GM23338 (cell line): Measurements from ENCODE around the gene EVC2. TPM values are rescaled to one million over a fixed set of nuclear protein-coding genes. Genes with fewer than 3 reads are reported as not detected.

ENCODE experiments used
- ATAC-seq: fragments of 200-7000 bp; cut with Tn5 transposase; 3 replicates; pipeline ENCODE4 v1.9.1; 2020
- DNase-seq: peaks from one replicate; pipeline ENCODE4 v3.0.0-alpha.2; 2015; ENCODE audit warnings: low spot score
- H2AFZ ChIP-seq: fragments of 200-600 bp; sonication (generic); 2 replicates; pipeline ENCODE4 v1.8.0; 2016; ENCODE audit warnings: antibody characterized with exemption, mild to moderate bottlenecking, moderate library complexity
- H3F3A ChIP-seq: fragments of 200-600 bp; sonication (generic); replicated peaks from 2 replicates; pipeline ENCODE4 v1.8.0; 2017; ENCODE audit warnings: antibody characterized with exemption, mixed run types, low read depth
- H3K27ac ChIP-seq: fragments of 200-600 bp; sonication (generic); 2 replicates; pipeline ENCODE4 v1.6.1; 2016; ENCODE audit warnings: low read depth
- H3K27me3 ChIP-seq: fragments of 200-600 bp; sonication (generic); 2 replicates; pipeline ENCODE4 v1.8.0; 2016; ENCODE audit warnings: mild to moderate bottlenecking, mixed run types, moderate library complexity; ENCODE audit not compliant: insufficient read depth
- H3K36me3 ChIP-seq: fragments of 200-600 bp; sonication (generic); 2 replicates; pipeline ENCODE4 v1.8.0; 2016; ENCODE audit warnings: mild to moderate bottlenecking; ENCODE audit not compliant: insufficient read depth
- H3K4me1 ChIP-seq: fragments of 200-600 bp; sonication (generic); 2 replicates; pipeline ENCODE4 v1.8.0; 2016; ENCODE audit warnings: mild to moderate bottlenecking, moderate library complexity; ENCODE audit not compliant: insufficient read depth
- H3K4me2 ChIP-seq: fragments of 200-600 bp; sonication (generic); 2 replicates; pipeline ENCODE4 v1.7.1; 2017; ENCODE audit warnings: mixed run types
- H3K4me3 ChIP-seq: fragments of 200-600 bp; sonication (generic); 2 replicates; pipeline ENCODE4 v1.6.1; 2016; ENCODE audit warnings: mixed run types
- H3K79me2 ChIP-seq: fragments of 200-600 bp; sonication (generic); replicated peaks from 2 replicates; pipeline ENCODE4 v1.8.0; 2017; ENCODE audit warnings: mild to moderate bottlenecking; ENCODE audit not compliant: insufficient read depth
- H3K9me2 ChIP-seq: fragments of 200-600 bp; sonication (generic); 2 replicates; pipeline ENCODE4 v1.8.0; 2017; ENCODE audit not compliant: insufficient read depth
- H4K20me1 ChIP-seq: fragments of 200-600 bp; sonication (generic); replicated peaks from 2 replicates; pipeline ENCODE4 v1.8.0; 2017; ENCODE audit warnings: mild to moderate bottlenecking; ENCODE audit not compliant: insufficient read depth
- H3K27ac Mint-ChIP-seq: 2 replicates; pipeline ENCODE4 v1.8.0; 2020; ENCODE audit warnings: inconsistent platforms, mild to moderate bottlenecking, moderate library complexity, mixed read lengths
- H3K27me3 Mint-ChIP-seq: 3 replicates; pipeline ENCODE4 v1.8.0; 2022; ENCODE audit warnings: low read depth, mild to moderate bottlenecking, moderate library complexity, mixed read lengths, inconsistent platforms; ENCODE audit not compliant: insufficient read depth, poor library complexity
- H3K36me3 Mint-ChIP-seq: 3 replicates; pipeline ENCODE4 v1.8.0; 2021; ENCODE audit warnings: low read depth, mild to moderate bottlenecking, inconsistent platforms, moderate library complexity, mixed read lengths
- H3K4me1 Mint-ChIP-seq: 3 replicates; pipeline ENCODE4 v1.8.0; 2020; ENCODE audit warnings: mild to moderate bottlenecking, inconsistent platforms, mixed read lengths
- H3K4me3 Mint-ChIP-seq: 3 replicates; pipeline ENCODE4 v1.8.0; 2021; ENCODE audit warnings: moderate library complexity, mild to moderate bottlenecking, inconsistent platforms, mixed read lengths
- H3K9me3 Mint-ChIP-seq: 3 replicates; pipeline ENCODE4 v1.8.0; 2020; ENCODE audit warnings: moderate library complexity, mild to moderate bottlenecking, inconsistent platforms, mixed read lengths
- CREB1 ChIP-seq: fragments of 250-450 bp; sonication (Bioruptor Pico); IDR thresholded peaks from 2 replicates; pipeline ENCODE4 v1.5.0; 2020; ENCODE audit warnings: low read depth, mild to moderate bottlenecking, moderate library complexity
- CTCF ChIP-seq, 2 experiments: fragments of 200-600 bp in 1 of 2; sonication (generic) in 1 of 2; conservative IDR thresholded peaks; 2 replicates each; pipeline versions ENCODE4 v1.5.1 to v1.6.1; 2016 to 2017; ENCODE audit warnings: antibody characterized with exemption in 2 of 2, low read depth in 2 of 2, mild to moderate bottlenecking in 2 of 2, moderate library complexity in 1 of 2
- ETS1 ChIP-seq: IDR thresholded peaks from 2 replicates; pipeline ENCODE4 v1.6.1; 2016; ENCODE audit warnings: antibody characterized with exemption
- EZH2 ChIP-seq: fragments of 200-600 bp; sonication (generic); IDR thresholded peaks from one replicate; pipeline ENCODE4 v1.8.0; 2017; ENCODE audit warnings: antibody characterized with exemption, mild to moderate bottlenecking, low read depth; ENCODE audit not compliant: unreplicated experiment
- JUNB ChIP-seq: IDR thresholded peaks from one replicate; pipeline ENCODE4 v1.6.1; 2016; ENCODE audit warnings: antibody characterized with exemption; ENCODE audit not compliant: unreplicated experiment
- NANOG ChIP-seq: IDR thresholded peaks from 2 replicates; pipeline ENCODE4 v1.6.1; 2016; ENCODE audit warnings: antibody characterized with exemption, borderline replicate concordance
- POLR2AphosphoS5 ChIP-seq: IDR thresholded peaks from 2 replicates; pipeline ENCODE4 v1.6.1; 2016; ENCODE audit warnings: antibody characterized with exemption, low read depth
- REST ChIP-seq: IDR thresholded peaks from one replicate; pipeline ENCODE4 v1.6.1; 2018; ENCODE audit warnings: antibody characterized with exemption; ENCODE audit not compliant: unreplicated experiment
- ZNF114 ChIP-seq: fragments of 250-450 bp; sonication (Bioruptor Pico); IDR thresholded peaks from 2 replicates; pipeline ENCODE4 v1.5.0; 2020; ENCODE audit warnings: mild to moderate bottlenecking, moderate library complexity
- ZNF331 ChIP-seq: fragments of 250-450 bp; sonication (Bioruptor Pico); IDR thresholded peaks from 2 replicates; pipeline ENCODE4 v1.5.0; 2020; ENCODE audit warnings: low read depth, mild to moderate bottlenecking, moderate library complexity
- ZNF462 ChIP-seq: fragments of 250-450 bp; sonication (Bioruptor Pico); IDR thresholded peaks from 2 replicates; pipeline ENCODE4 v1.5.0; 2020; ENCODE audit warnings: mild to moderate bottlenecking, moderate library complexity
- polyA plus RNA-seq: library from polyadenylated mRNA; unstranded; fragments of >200 nt; fragmentation: Nextera tagmentation; extraction: Ambion mirVana; gene quantifications from 2 replicates; pipeline ENCODE4 v1.2.1, GENCODE V29; 2016
- total RNA-seq: library from RNA; depleted of rRNA; stranded (reverse); fragments of >200 nt; shearing (Covaris generic); gene quantifications from 2 replicates; pipeline ENCODE4 v1.2.3, GENCODE V29; 2014

Gene EVC2
- total and polyA plus RNA-seq, 2 experiments from 2014 or later = 3.4 to 11.5 TPM

GRCh38 chr4:5638316-5638715, 70.0 kb downstream of the EVC2 start (continued):
- TF ChIP-seq ZNF462 (CRISPR knock-in tag) = no peak
- no peak for TF ChIP-seq JUNB
- no peak for TF ChIP-seq ZNF331 (CRISPR knock-in tag)

- peaks cover 4% of the 10 kb centered on the region for H3K27me3 Mint-ChIP-seq
- Histone ChIP-seq H3K36me3 (no peaks in the 10 kb centered on the region; the same call in 1 of the 2 replicates), H3K79me2 (no peaks in the 10 kb centered on the region), H3K27me3 (no peaks in the 10 kb centered on the region), H4K20me1 (no peaks in the 10 kb centered on the region; the same call in 1 of the 2 replicates), H3K4me2 (no peak overlapping the region), H2AFZ (no peak overlapping the region), H3K4me3 (no peak overlapping the region), H3F3A (no peaks in the 10 kb centered on the region), H3K4me1 (no peaks in the 10 kb centered on the region; the same call in 1 of the 2 replicates), H3K27ac (no peak overlapping the region), H3K9me2 (no peaks in the 10 kb centered on the region)
- H3K4me3 Mint-ChIP-seq = no peak overlapping the region
- H3K4me1 Mint-ChIP-seq = peaks cover 15% of the 10 kb centered on the region; the same call in 2 of the 3 replicates
- no peak for DNase-seq
- TF ChIP-seq ETS1 (no peak), EZH2 (no peak), NANOG (no peak), REST (no peak), ZNF114 (CRISPR knock-in tag) (no peak), CTCF (conservative IDR thresholded peaks at IDR 0.05; ENCODE audit: low read depth in 2 of 2) (no peak), JUNB (no peak), POLR2AphosphoS5 (no peak), CREB1 (CRISPR knock-in tag) (no peak)
- no peak overlapping the region for H3K27ac Mint-ChIP-seq
- ATAC-seq = peak; percentile 60
- peaks cover 12% of the 10 kb centered on the region for H3K36me3 Mint-ChIP-seq
- peaks cover 2% of the 10 kb centered on the region; the same call in 1 of the 3 replicates for H3K9me3 Mint-ChIP-seq
Measured at GRCh38 chr4:5636766-5637670, 71.3 kb downstream of the EVC2 start.
